Loucy (cell line): ENCODE data around the gene CD82.
"Not testable (repeated sequence)": the region's sequence is repeated elsewhere in the genome, so short reads cannot be mapped to it uniquely, and the experiment has no call there.

ENCODE experiments used
- H2AFZ ChIP-seq: fragments of 200-600 bp; sonication (generic); 2 replicates; pipeline ENCODE4 v1.6.0; 2016; ENCODE audit warnings: antibody characterized with exemption, mild to moderate bottlenecking, low read length, moderate library complexity
- H3F3A ChIP-seq: fragments of 200-600 bp; 2 replicates; pipeline ENCODE4 v1.6.0; 2016; ENCODE audit warnings: antibody characterized with exemption, low read depth, mild to moderate bottlenecking
- H3K27me3 ChIP-seq: fragments of 200-600 bp; sonication (generic); 2 replicates; pipeline ENCODE4 v1.6.1; 2014; ENCODE audit warnings: low read length, mild to moderate bottlenecking; ENCODE audit not compliant: insufficient read depth, poor library complexity, severe bottlenecking
- H3K36me3 ChIP-seq: fragments of 200-600 bp; sonication (generic); 2 replicates; pipeline ENCODE4 v1.6.1; 2016; ENCODE audit warnings: low read length; ENCODE audit not compliant: insufficient read depth
- H3K4me1 ChIP-seq: fragments of 200-600 bp; sonication (generic); 2 replicates; pipeline ENCODE4 v1.5.1; 2014; ENCODE audit warnings: low read length, mild to moderate bottlenecking; ENCODE audit not compliant: insufficient read depth, poor library complexity, severe bottlenecking
- H3K4me2 ChIP-seq: fragments of 200-600 bp; sonication (generic); 2 replicates; pipeline ENCODE4 v1.6.0; 2014; ENCODE audit warnings: antibody characterized with exemption, low read length, low read depth, mild to moderate bottlenecking; ENCODE audit not compliant: poor library complexity, severe bottlenecking
- H3K4me3 ChIP-seq: fragments of 200-600 bp; sonication (generic); 2 replicates; pipeline ENCODE4 v1.5.1; 2014; ENCODE audit warnings: low read length, mild to moderate bottlenecking, mixed read lengths; ENCODE audit not compliant: poor library complexity, severe bottlenecking
- H3K79me2 ChIP-seq: fragments of 200-600 bp; sonication (generic); 2 replicates; pipeline ENCODE4 v1.6.1; 2014; ENCODE audit warnings: low read length; ENCODE audit not compliant: insufficient read depth
- H3K9ac ChIP-seq: fragments of 200-600 bp; sonication (generic); 2 replicates; pipeline ENCODE4 v1.6.0; 2014; ENCODE audit warnings: mild to moderate bottlenecking, low read depth, low read length, moderate library complexity; ENCODE audit not compliant: poor library complexity, severe bottlenecking
- H3K9me2 ChIP-seq: fragments of 200-600 bp; sonication (generic); replicated peaks from 2 replicates; pipeline ENCODE4 v1.6.1; 2016; ENCODE audit warnings: low read depth, low read length, mixed read lengths
- H3K9me3 ChIP-seq: fragments of 200-600 bp; sonication (generic); 2 replicates; pipeline ENCODE4 v1.6.1; 2014; ENCODE audit warnings: mild to moderate bottlenecking, antibody characterized with exemption, low read length, low read depth; ENCODE audit not compliant: insufficient read depth
- H4K20me1 ChIP-seq: fragments of 200-600 bp; sonication (generic); 2 replicates; pipeline ENCODE4 v1.6.0; 2014; ENCODE audit warnings: antibody characterized with exemption, low read length, mild to moderate bottlenecking; ENCODE audit not compliant: insufficient read depth, poor library complexity, severe bottlenecking
- EZH2phosphoT487 ChIP-seq: fragments of 200-600 bp; IDR thresholded peaks from 2 replicates; pipeline ENCODE4 v1.6.1; 2018; ENCODE audit warnings: antibody characterized with exemption, mild to moderate bottlenecking, moderate library complexity, borderline replicate concordance
- TF ChIP-seq, protein P1 (sequence below): fragments of 200-600 bp; sonication (generic); conservative IDR thresholded peaks from 2 replicates; pipeline ENCODE4 v1.5.1; 2014; ENCODE audit warnings: mild to moderate bottlenecking, antibody characterized with exemption, low read length

The CD82 gene

DNA sequence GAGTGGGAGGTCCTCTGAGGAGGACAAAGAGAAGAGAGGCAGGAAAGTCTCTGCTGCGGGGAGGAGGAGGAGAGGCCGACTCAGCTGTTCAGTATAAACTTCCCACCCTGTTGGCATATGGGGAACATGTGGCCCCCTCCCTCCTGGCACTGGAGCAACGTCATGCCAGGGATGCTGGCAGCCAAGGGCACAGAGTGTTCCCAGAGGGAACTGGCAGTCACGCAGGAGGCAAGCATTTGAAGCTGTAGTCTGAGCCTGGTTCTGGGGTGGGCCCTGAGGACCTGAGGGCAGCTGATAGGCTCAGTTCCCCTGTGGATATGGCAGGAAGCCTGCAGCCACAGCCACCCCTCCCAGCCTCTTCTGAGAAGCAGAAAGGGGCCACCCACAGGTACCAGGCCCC is 94.2 kb downstream of the CD82 start:
- H3F3A ChIP-seq: no peaks in the 10 kb centered on the region

DNA sequence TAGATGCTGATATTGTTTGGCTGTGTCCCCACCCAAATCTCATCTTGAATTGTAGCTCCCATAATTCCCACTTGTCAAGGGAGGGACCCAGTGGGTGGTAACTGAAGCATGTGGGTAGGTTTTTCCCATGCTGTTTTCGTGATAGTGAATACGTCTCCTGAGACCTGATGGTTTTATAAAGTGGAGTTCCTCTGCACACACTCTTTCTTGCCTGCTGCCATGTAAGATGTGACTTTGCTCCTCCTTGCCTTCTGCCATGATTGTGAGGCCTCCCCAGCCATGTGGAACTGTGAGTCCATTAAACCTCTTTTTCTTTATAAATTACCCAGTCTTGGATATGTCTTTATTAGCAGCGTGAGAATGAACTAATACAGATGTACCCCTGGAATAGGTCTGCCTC is 95.1 kb downstream of the CD82 start:
- H4K20me1 ChIP-seq, H3K4me2 ChIP-seq, H3K9me2 ChIP-seq, H3K9ac ChIP-seq, H2AFZ ChIP-seq, H3K4me1 ChIP-seq, H3K36me3 ChIP-seq, H3F3A ChIP-seq, H3K4me3 ChIP-seq, H3K79me2 ChIP-seq, H3K9me3 ChIP-seq, H3K27me3 ChIP-seq: not testable (repeated sequence)

More for the DNA sequence above, 94.2 kb downstream of the CD82 start:
- no peaks in the 10 kb centered on the region for H3K27me3 ChIP-seq
- H4K20me1 ChIP-seq: no peaks in the 10 kb centered on the region
- no peak overlapping the region for H3K9ac ChIP-seq
- no peak for TF ChIP-seq EZH2phosphoT487
- TF ChIP-seq, protein P1, sequence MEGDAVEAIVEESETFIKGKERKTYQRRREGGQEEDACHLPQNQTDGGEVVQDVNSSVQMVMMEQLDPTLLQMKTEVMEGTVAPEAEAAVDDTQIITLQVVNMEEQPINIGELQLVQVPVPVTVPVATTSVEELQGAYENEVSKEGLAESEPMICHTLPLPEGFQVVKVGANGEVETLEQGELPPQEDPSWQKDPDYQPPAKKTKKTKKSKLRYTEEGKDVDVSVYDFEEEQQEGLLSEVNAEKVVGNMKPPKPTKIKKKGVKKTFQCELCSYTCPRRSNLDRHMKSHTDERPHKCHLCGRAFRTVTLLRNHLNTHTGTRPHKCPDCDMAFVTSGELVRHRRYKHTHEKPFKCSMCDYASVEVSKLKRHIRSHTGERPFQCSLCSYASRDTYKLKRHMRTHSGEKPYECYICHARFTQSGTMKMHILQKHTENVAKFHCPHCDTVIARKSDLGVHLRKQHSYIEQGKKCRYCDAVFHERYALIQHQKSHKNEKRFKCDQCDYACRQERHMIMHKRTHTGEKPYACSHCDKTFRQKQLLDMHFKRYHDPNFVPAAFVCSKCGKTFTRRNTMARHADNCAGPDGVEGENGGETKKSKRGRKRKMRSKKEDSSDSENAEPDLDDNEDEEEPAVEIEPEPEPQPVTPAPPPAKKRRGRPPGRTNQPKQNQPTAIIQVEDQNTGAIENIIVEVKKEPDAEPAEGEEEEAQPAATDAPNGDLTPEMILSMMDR: no peak
- no peak overlapping the region for H3K4me2 ChIP-seq
- no peaks in the 10 kb centered on the region for H3K79me2 ChIP-seq
- H3K4me1 ChIP-seq: peaks cover 2% of the 10 kb centered on the region
- no peak overlapping the region for H3K4me3 ChIP-seq
- no peaks in the 10 kb centered on the region for H3K9me2 ChIP-seq
- H3K36me3 ChIP-seq: no peaks in the 10 kb centered on the region
- peaks cover 2% of the 10 kb centered on the region; the same call in 1 of the 2 replicates for H3K9me3 ChIP-seq
- no peak overlapping the region for H2AFZ ChIP-seq

DNA sequence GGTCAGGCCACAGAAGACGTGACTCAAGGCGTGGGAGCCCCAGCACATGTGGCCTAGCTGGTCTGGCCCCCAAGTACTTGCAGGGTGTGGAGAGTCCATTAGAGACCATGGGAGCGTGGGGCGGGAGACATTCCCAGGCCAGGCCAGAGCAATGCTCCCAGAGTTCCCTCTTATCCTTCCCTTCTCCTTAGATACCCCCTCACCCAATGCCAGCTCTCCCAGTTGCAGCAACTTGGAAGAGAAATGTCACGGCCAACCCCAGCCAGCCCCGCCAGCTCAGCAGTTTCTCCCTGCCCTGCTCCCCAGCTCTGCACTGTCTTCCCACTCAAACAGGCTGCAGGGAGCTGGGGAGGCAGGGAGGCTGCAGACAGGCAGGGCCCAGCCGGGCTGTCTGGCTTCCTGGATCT is 95.9 kb downstream of the CD82 start:
- Histone ChIP-seq H2AFZ (no peak overlapping the region), H4K20me1 (no peaks in the 10 kb centered on the region), H3K79me2 (no peaks in the 10 kb centered on the region), H3K9ac (no peak overlapping the region), H3K27me3 (no peaks in the 10 kb centered on the region), H3K4me2 (no peak overlapping the region), H3K9me2 (no peaks in the 10 kb centered on the region), H3K4me1 (peaks cover 2% of the 10 kb centered on the region), H3F3A (no peaks in the 10 kb centered on the region), H3K4me3 (no peak overlapping the region), H3K36me3 (no peaks in the 10 kb centered on the region), H3K9me3 (peaks cover 2% of the 10 kb centered on the region; the same call in 1 of the 2 replicates)
- no peak for TF ChIP-seq EZH2phosphoT487
- TF ChIP-seq, protein P1: no peak
